Measurements from ENCODE around the gene PLAAT1. TPM values are rescaled to one million over a fixed set of nuclear protein-coding genes. Genes with fewer than 3 reads are reported as not detected.

Gene PLAAT1
- total RNA-seq, 1 experiment from 2014 or later, result not detected

DNA sequence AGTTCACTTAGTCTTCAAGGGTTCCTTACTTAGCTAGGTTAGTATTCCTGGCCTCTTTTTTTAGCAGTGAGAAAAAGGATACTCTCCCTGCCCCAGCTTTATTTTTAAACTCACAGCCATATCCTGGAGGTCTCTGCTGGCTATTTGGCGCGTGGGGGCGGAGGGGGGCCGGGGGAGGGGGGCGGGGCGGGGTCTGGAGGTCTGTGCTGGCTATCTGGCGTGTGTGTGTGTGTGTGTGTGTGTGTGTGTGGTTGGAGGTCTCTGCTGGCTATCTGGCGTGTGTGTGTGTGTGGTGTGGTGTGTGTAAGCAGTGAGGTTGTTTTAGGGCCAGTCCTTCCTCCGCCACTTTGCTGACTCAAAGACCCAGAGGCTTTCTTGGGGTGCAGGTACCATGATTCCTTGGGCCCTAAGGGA, 579 bp upstream of the PLAAT1 start:
- H2AFZ ChIP-seq, result no peak overlapping the region
- H3K4me3 ChIP-seq, result no peak overlapping the region
- no peaks in the 10 kb centered on the region for H3K36me3 ChIP-seq (ENCODE audit: low read depth)
- intact Hi-C loops (cut with micrococcal nuclease; ENCODE audit: unreplicated experiment), result no loop called here
- no peak for TF ChIP-seq EZH2 (IDR thresholded peaks at IDR 0.05; ENCODE audit: low read depth)
- TF ChIP-seq, protein P1, sequence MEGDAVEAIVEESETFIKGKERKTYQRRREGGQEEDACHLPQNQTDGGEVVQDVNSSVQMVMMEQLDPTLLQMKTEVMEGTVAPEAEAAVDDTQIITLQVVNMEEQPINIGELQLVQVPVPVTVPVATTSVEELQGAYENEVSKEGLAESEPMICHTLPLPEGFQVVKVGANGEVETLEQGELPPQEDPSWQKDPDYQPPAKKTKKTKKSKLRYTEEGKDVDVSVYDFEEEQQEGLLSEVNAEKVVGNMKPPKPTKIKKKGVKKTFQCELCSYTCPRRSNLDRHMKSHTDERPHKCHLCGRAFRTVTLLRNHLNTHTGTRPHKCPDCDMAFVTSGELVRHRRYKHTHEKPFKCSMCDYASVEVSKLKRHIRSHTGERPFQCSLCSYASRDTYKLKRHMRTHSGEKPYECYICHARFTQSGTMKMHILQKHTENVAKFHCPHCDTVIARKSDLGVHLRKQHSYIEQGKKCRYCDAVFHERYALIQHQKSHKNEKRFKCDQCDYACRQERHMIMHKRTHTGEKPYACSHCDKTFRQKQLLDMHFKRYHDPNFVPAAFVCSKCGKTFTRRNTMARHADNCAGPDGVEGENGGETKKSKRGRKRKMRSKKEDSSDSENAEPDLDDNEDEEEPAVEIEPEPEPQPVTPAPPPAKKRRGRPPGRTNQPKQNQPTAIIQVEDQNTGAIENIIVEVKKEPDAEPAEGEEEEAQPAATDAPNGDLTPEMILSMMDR (conservative IDR thresholded peaks at IDR 0.05), result no peak
- no peak for DNase-seq
- H3K4me2 ChIP-seq, result no peak overlapping the region
- H4K20me1 ChIP-seq (ENCODE audit: insufficient read depth), result no peaks in the 10 kb centered on the region
- H3K27ac ChIP-seq, result no peak overlapping the region
- no peaks in the 10 kb centered on the region for H3K27me3 ChIP-seq (ENCODE audit: insufficient read depth, low read depth)
- H3K79me2 ChIP-seq (ENCODE audit: low read depth), result no peaks in the 10 kb centered on the region
- CTCF ChIA-PET, result no interaction called here
- H3K4me1 ChIP-seq (replicated peaks; ENCODE audit: insufficient read depth), result no peaks in the 10 kb centered on the region
- BruUV-seq (replicated peaks), result no TSS peak
- POLR2A ChIA-PET (ENCODE audit: unreplicated experiment), result no interaction called here
- no peaks in the 10 kb centered on the region for H3K9me3 ChIP-seq (ENCODE audit: insufficient read depth, low read depth)
- H3K9me2 ChIP-seq (ENCODE audit: insufficient read depth), result no peaks in the 10 kb centered on the region
- no peaks in the 10 kb centered on the region for H3F3A ChIP-seq (ENCODE audit: insufficient read depth, low read depth)

DNA sequence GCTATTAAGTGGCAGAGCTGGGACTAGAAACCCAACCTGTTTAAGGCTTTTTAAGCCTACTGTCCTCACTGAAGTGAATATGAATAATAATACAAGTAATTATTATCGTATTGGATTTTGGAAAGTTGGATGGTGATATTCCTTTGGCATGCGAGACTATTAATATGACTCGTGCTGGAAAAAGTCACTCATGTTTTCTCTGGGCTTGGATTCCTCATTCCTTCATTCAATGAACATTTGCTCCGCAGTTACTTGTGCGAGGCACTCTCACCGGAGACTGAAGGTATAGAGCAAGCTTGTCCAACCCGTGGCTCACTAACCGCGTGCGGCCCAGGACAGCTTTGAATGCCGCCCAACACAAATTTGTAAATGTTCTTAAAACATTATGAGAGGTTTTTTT, 694 bp downstream of the PLAAT1 start:
- H3K4me3 ChIP-seq, result no peak overlapping the region
- H3K27me3 ChIP-seq (ENCODE audit: insufficient read depth, low read depth), result no peaks in the 10 kb centered on the region
- intact Hi-C loops (cut with micrococcal nuclease; ENCODE audit: unreplicated experiment), result no loop called here
- no peaks in the 10 kb centered on the region for H3K9me2 ChIP-seq (ENCODE audit: insufficient read depth)
- no peak overlapping the region for H3K4me2 ChIP-seq
- no peak overlapping the region for H2AFZ ChIP-seq
- TF ChIP-seq, protein P1 (conservative IDR thresholded peaks at IDR 0.05), result no peak
- no peak for TF ChIP-seq EZH2 (IDR thresholded peaks at IDR 0.05; ENCODE audit: low read depth)
- ChIA-PET CTCF (no interaction called here), POLR2A (ENCODE audit: unreplicated experiment) (no interaction called here)
- H3F3A ChIP-seq (ENCODE audit: insufficient read depth, low read depth), result no peaks in the 10 kb centered on the region
- H3K27ac ChIP-seq, result no peak overlapping the region
- no peaks in the 10 kb centered on the region for H3K36me3 ChIP-seq (ENCODE audit: low read depth)
- H3K4me1 ChIP-seq (replicated peaks; ENCODE audit: insufficient read depth), result no peaks in the 10 kb centered on the region
- H3K79me2 ChIP-seq (ENCODE audit: low read depth), result no peaks in the 10 kb centered on the region
- DNase-seq, result no peak
- no peaks in the 10 kb centered on the region for H3K9me3 ChIP-seq (ENCODE audit: insufficient read depth, low read depth)
- H4K20me1 ChIP-seq (ENCODE audit: insufficient read depth), result no peaks in the 10 kb centered on the region
- no TSS peak for BruUV-seq (replicated peaks)

DNA sequence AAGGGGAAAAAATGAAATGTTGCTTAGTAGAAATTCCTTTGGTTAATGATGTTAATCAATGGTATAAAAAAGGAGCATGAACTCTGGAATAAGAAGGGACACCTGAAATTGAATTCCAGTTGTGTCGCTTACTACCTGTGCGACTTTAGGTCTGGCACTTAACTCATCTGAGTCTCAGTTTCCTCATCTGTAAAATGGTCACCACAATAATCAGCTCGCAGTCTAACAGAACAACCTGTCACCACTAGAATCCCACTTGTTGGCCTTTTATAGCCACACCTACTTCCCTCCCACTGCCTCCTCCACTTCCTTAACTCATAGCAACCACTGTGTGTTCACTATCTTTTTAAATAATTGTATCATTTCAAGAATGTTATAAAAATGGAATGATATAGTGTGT, 2.5 kb downstream of the PLAAT1 start:
- Histone ChIP-seq H4K20me1 (ENCODE audit: insufficient read depth) (no peaks in the 10 kb centered on the region), H3F3A (ENCODE audit: insufficient read depth, low read depth) (no peaks in the 10 kb centered on the region), H3K79me2 (ENCODE audit: low read depth) (no peaks in the 10 kb centered on the region), H3K27me3 (ENCODE audit: insufficient read depth, low read depth) (no peaks in the 10 kb centered on the region), H3K9me2 (ENCODE audit: insufficient read depth) (no peaks in the 10 kb centered on the region), H3K4me1 (replicated peaks; ENCODE audit: insufficient read depth) (no peaks in the 10 kb centered on the region), H3K9me3 (ENCODE audit: insufficient read depth, low read depth) (no peaks in the 10 kb centered on the region), H3K4me2 (no peak overlapping the region), H3K27ac (no peak overlapping the region), H3K4me3 (no peak overlapping the region), H2AFZ (no peak overlapping the region), H3K36me3 (ENCODE audit: low read depth) (no peaks in the 10 kb centered on the region)
- TF ChIP-seq EZH2 (IDR thresholded peaks at IDR 0.05; ENCODE audit: low read depth), result no peak
- TF ChIP-seq, protein P1 (conservative IDR thresholded peaks at IDR 0.05), result no peak
- no peak for DNase-seq
- ChIA-PET CTCF (interaction anchor here (0.7 kb wide), 1 partner anchor 250 kb away, joined by 6 read pairs; no protein-coding TSS in a partner anchor), POLR2A (ENCODE audit: unreplicated experiment) (no interaction called here)
- intact Hi-C loops (cut with micrococcal nuclease; ENCODE audit: unreplicated experiment), result no loop called here
- BruUV-seq (replicated peaks), result no TSS peak

All from PC-9 (cell line).